ENCODE measurements around the gene ATP10A. TPM values are rescaled to one million over a fixed set of nuclear protein-coding genes. Genes with fewer than 3 reads are reported as not detected.

Gene ATP10A
- total and polyA plus RNA-seq, 11 donors: 0.53 to 3.3 (median 1.0) TPM

- Histone ChIP-seq H3K4me1 (no peaks in the 10 kb centered on the region), H3K9me3 (no peaks in the 10 kb centered on the region), H3K27ac (no peak overlapping the region), H3K36me3 (no peaks in the 10 kb centered on the region), H3K4me3 (no peak overlapping the region), H3K27me3 (no peaks in the 10 kb centered on the region)
- intact Hi-C loops (cut with DNase I): loop anchor here in 2 of 10 donors (10.0 kb wide), 2 partner anchors 65 to 225 kb away; no protein-coding TSS in a partner anchor
- DNase-seq (no peak), ATAC-seq (no peak)
- 84 to 89% (median 86%) methylated on average over 19 of the region's 19 CpGs for WGBS, 4 donors
- TF ChIP-seq POLR2A (IDR thresholded peaks at IDR 0.05) (no peak), CTCF (IDR thresholded peaks at IDR 0.05) (no peak)
Observed at GRCh38 chr15:25709437-25710159, 153.5 kb downstream of the ATP10A start.

- Histone ChIP-seq H3K36me3 (no peaks in the 10 kb centered on the region), H3K27ac (no peak overlapping the region), H3K4me1 (no peaks in the 10 kb centered on the region), H3K27me3 (no peaks in the 10 kb centered on the region), H3K9me3 (no peaks in the 10 kb centered on the region), H3K4me3 (no peak overlapping the region)
- TF ChIP-seq POLR2A (IDR thresholded peaks at IDR 0.05) (no peak), CTCF (IDR thresholded peaks at IDR 0.05) (no peak)
- no peak for ATAC-seq
- no peak for DNase-seq
- intact Hi-C loops (cut with DNase I): loop anchor here in 1 of 10 donors (10.0 kb wide), 1 partner anchor 64 kb away; no protein-coding TSS in a partner anchor
- WGBS, 4 donors: 91 to 93% (median 92%) methylated on average over 8 of the region's 8 CpGs
Observed at GRCh38 chr15:25708391-25708790, 154.7 kb downstream of the ATP10A start.

GRCh38 chr15:25707656-25708365 lies 155.3 kb downstream of the ATP10A start:
- Histone ChIP-seq H3K27ac (no peak overlapping the region), H3K27me3 (no peaks in the 10 kb centered on the region), H3K4me3 (no peak overlapping the region), H3K36me3 (no peaks in the 10 kb centered on the region), H3K4me1 (no peaks in the 10 kb centered on the region), H3K9me3 (no peaks in the 10 kb centered on the region)
- DNase-seq (no peak), ATAC-seq (no peak)
- intact Hi-C loops (cut with DNase I): loop anchor here in 1 of 10 donors (10.0 kb wide), 1 partner anchor 63 kb away; no protein-coding TSS in a partner anchor
- TF ChIP-seq CTCF (IDR thresholded peaks at IDR 0.05) (no peak), POLR2A (IDR thresholded peaks at IDR 0.05) (no peak)
- WGBS, 4 donors: 83 to 87% (median 85%) methylated on average over 24 to 27 of the region's 27 CpGs

Data from heart left ventricle (tissue), 16 donors.